ENCODE measurements around the gene S100A7.

GRCh38 chr1:153494976-153495535 lies 34.6 kb upstream of the S100A7 start:
- no peak for TF ChIP-seq MCM3 (IDR thresholded peaks at IDR 0.05)
- no peak for TF ChIP-seq ZNF224 (CRISPR knock-in tag; IDR thresholded peaks at IDR 0.05)
- TF ChIP-seq MTF1 (CRISPR knock-in tag; IDR thresholded peaks at IDR 0.05; ENCODE audit: borderline replicate concordance): no peak
- TF ChIP-seq ZBTB43 (CRISPR knock-in tag; IDR thresholded peaks at IDR 0.05): no peak
- no peak for TF ChIP-seq TAF1 (IDR thresholded peaks at IDR 0.05; ENCODE audit: control insufficient read depth, extremely low read depth, insufficient read depth, low read length, severe bottlenecking)
- TF ChIP-seq ETS1 (conservative IDR thresholded peaks at IDR 0.05; ENCODE audit: control insufficient read depth, low read depth, low read length): no peak
- peak; percentile 88 to 94 (median 93) for TF ChIP-seq CTCF (IDR thresholded peaks at IDR 0.05 in 2 of 3, conservative IDR thresholded peaks at IDR 0.05 in 1 of 3; ENCODE audit: insufficient read depth in 2 of 3, low read depth in 1 of 3, low read length in 3 of 3)

All from K562 (cell line).